BJ (cell line): ENCODE data around the gene SPRING1. TPM values are rescaled to one million over a fixed set of nuclear protein-coding genes. Genes with fewer than 3 reads are reported as not detected.

Experiments
- CTCF ChIA-PET: fragments of 350-600 bp; formaldehyde crosslinking; extraction: SDS; loops from one replicate; lab custom pipeline; 2021; ENCODE audit warnings: antibody characterized with exemption, inconsistent platforms; lab: Yijun Ruan, JAX
- POLR2A ChIA-PET: fragments of 300-600 bp; sonication (Branson Sonifier 250); formaldehyde crosslinking; extraction: SDS; loops from one replicate; lab custom pipeline; 2021; ENCODE audit warnings: antibody characterized with exemption; lab: Charles Lee
- DNase-seq: peaks from one replicate; pipeline ENCODE4 v3.0.0-alpha.2; 2011; ENCODE audit warnings: low read depth
- H3K27me3 ChIP-seq: 2 replicates; pipeline ENCODE4 v1.6.0; 2011; ENCODE audit warnings: low read length; ENCODE audit not compliant: control insufficient read depth, insufficient read depth
- H3K36me3 ChIP-seq: 2 replicates; pipeline ENCODE4 v1.5.1; 2011; ENCODE audit warnings: low read length; ENCODE audit not compliant: control insufficient read depth, insufficient read depth
- H3K4me3 ChIP-seq: 2 replicates; pipeline ENCODE4 v1.5.1; 2011; ENCODE audit warnings: low read depth, mild to moderate bottlenecking, control low read depth, low read length
- polyA plus RNA-seq: library from polyadenylated mRNA; depleted of rRNA; stranded (reverse); fragments of >200 nt; gene quantifications from 2 replicates; pipeline ENCODE4 v1.2.3, GENCODE V29; 2011
- TF ChIP-seq, protein P1 (sequence below): IDR thresholded peaks from 2 replicates; pipeline ENCODE4 v1.5.1; 2011; ENCODE audit warnings: low read depth, mild to moderate bottlenecking, control low read depth, inconsistent platforms, low read length, moderate library complexity; ENCODE audit not compliant: insufficient read depth

Gene SPRING1
- polyA plus RNA-seq, 1 experiment: 17.7 TPM

DNA sequence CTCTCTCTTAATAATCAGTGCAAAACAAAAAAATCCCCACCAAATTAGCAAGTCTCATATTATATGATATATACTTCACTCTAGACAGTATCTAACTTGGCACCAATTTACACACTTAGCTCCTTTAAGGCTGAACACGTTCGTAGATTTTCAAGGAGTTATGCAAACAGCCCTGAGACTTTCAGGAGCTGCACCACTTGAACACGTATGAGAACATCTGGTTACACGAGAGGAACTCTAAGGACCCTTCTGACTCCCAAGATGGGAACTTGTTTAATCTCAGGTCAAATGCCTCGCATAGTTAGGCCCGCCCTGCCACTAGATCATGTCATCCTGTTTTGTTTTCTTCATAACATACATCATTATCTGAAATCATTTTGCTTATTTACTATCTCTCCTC lies 10.0 kb downstream of the SPRING1 start:
- TF ChIP-seq, protein P1, sequence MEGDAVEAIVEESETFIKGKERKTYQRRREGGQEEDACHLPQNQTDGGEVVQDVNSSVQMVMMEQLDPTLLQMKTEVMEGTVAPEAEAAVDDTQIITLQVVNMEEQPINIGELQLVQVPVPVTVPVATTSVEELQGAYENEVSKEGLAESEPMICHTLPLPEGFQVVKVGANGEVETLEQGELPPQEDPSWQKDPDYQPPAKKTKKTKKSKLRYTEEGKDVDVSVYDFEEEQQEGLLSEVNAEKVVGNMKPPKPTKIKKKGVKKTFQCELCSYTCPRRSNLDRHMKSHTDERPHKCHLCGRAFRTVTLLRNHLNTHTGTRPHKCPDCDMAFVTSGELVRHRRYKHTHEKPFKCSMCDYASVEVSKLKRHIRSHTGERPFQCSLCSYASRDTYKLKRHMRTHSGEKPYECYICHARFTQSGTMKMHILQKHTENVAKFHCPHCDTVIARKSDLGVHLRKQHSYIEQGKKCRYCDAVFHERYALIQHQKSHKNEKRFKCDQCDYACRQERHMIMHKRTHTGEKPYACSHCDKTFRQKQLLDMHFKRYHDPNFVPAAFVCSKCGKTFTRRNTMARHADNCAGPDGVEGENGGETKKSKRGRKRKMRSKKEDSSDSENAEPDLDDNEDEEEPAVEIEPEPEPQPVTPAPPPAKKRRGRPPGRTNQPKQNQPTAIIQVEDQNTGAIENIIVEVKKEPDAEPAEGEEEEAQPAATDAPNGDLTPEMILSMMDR: no peak
- Histone ChIP-seq H3K27me3 (no peaks in the 10 kb centered on the region), H3K4me3 (no peak overlapping the region), H3K36me3 (peaks cover 4% of the 10 kb centered on the region)
- CTCF ChIA-PET: no interaction called here
- no peak for DNase-seq
- POLR2A ChIA-PET: no interaction called here

DNA sequence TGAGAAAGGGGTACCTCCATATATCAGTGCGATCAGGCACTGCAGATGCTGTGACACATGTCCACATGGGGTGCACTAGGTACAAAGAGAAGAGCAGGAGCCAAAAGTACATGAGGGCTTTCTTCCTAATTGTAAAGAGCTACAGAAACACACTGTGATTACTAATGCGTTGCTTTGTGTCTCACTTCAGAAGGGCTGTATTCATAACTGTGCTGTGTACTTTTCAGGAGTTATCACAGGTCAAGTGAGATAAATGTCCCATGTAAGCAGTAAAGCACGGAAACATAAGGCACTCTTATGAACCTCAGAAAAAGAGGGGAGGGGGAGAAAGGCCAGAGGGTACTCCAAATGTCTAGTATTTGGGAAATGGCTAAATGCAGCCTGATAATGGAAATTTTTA lies 10.6 kb downstream of the SPRING1 start:
- Histone ChIP-seq H3K4me3 (no peak overlapping the region), H3K27me3 (no peaks in the 10 kb centered on the region), H3K36me3 (peaks cover 2% of the 10 kb centered on the region)
- POLR2A ChIA-PET: no interaction called here
- no peak for DNase-seq
- CTCF ChIA-PET: interaction anchor here (0.9 kb wide), 1 partner anchor 19 kb away, joined by 5 read pairs; no protein-coding TSS in a partner anchor
- TF ChIP-seq, protein P1: no peak

DNA sequence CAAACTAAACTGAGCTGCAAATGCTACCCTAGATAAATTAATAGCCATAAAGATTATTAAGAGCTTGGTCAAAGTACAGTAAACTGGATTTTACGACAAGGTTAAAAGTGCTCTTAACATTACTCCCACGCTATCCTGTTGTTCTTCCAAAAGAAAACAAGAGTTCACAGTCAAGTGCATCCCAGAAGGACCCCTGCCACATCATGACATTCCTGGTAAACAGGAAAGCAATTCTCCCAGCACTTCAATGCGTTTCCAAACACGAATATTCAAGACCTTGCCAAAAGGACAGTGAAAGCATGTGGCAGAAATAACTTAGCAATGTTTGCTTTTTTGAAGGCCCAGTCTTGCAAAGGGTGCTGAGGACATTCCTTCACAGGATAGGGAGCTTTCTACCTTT lies 11.2 kb downstream of the SPRING1 start:
- DNase-seq: peak; percentile 39
- TF ChIP-seq, protein P1: no peak
- Histone ChIP-seq H3K36me3 (peaks cover 2% of the 10 kb centered on the region), H3K4me3 (no peak overlapping the region), H3K27me3 (no peaks in the 10 kb centered on the region)
- CTCF ChIA-PET: interaction anchor here (0.7 to 0.9 kb wide), 2 partner anchors 18 to 23 kb away, joined by 3 to 5 read pairs; no protein-coding TSS in a partner anchor
- POLR2A ChIA-PET: no interaction called here

DNA sequence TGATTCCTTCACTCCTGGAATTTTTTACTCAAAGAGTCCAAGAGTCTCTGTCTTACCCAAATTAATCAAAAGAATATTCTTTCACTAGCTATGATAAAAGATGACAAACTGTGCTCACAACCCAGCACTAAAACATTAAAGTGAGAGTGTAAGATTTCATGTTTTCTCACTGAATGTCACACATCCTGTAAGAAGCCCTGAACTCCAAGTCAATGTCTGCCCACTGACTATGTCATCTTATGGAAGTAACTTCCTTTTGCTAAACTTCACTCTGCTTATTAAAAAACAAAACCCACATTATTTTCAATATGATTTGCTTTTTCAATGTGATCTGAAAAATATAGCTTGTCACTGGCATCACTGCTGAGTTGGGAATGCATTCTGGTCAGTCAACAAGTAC lies 15.6 kb downstream of the SPRING1 start:
- Histone ChIP-seq H3K27me3 (no peaks in the 10 kb centered on the region), H3K4me3 (no peak overlapping the region), H3K36me3 (0 out of 2 replicates have a peak, but pooled peaks cover 1% of the 10 kb centered on the region)
- TF ChIP-seq, protein P1: no peak
- ChIA-PET CTCF (interaction anchor here (1.0 to 3.1 kb wide), 2 partner anchors 13 to 18 kb away, joined by 3 to 14 read pairs; no protein-coding TSS in a partner anchor), POLR2A (no interaction called here)
- no peak for DNase-seq

DNA sequence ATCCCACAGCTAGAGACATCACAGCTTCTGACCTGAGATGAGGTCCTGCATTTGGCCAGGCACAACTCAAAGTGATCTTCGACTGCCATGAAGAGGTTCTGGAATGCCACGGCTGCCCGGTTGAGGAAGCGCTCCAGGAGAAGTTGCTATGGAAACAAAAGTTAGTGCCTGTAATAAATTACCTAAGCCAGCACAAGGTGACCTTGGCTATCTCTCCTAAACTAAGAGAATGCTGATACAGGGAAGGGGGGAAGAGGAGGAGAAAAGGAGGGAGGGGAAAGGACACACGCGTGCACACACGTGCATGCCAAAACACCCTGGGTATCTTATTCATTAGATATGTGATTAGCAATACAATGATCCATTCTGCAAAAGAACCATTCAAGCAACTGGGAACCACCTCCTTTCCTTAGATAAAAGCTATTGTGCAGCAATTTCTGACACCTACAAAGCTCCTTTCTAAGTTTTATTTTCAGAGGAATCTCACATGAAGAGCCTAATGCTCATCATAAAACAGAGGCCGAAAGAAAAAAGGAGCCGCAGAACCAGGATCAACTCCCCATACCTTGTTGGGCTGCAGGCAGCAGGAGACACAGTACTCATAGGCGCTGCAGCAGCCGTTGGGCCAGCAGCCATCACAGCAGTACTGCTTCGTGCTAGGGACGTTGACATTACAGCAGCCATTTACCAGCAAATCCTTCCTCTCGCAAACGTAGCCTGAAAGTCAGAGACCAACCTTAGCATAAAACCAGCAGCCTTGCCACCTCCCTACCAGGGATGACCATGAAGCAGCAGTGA lies 17.9 kb downstream of the SPRING1 start:
- ChIA-PET CTCF (interaction anchor here (1.4 to 3.1 kb wide), 3 partner anchors 10 to 163 kb away, joined by 3 to 14 read pairs (median 4); no protein-coding TSS in a partner anchor), POLR2A (no interaction called here)
- TF ChIP-seq, protein P1: no peak
- Histone ChIP-seq H3K36me3 (peaks cover 1% of the 10 kb centered on the region; the same call in 1 of the 2 replicates), H3K27me3 (no peaks in the 10 kb centered on the region), H3K4me3 (no peak overlapping the region)
- no peak for DNase-seq
